ENCODE measurements around the gene BTK. TPM values are rescaled to one million over a fixed set of nuclear protein-coding genes. Genes with fewer than 3 reads are reported as not detected.

Gene BTK
- total and polyA plus RNA-seq, 9 of the 15 experiments (the other 6 are each of a cell fraction or from before 2014, with no cell fraction given) = 14.9 to 93.4 (median 65.2) TPM

GRCh38 chrX:101348452-101349192 is 37.4 kb downstream of the BTK start, which contains the start of gene TIMM8A (continued):
- TF ChIP-seq ARID4B (CRISPR knock-in tag; IDR thresholded peaks at IDR 0.05) = peak; percentile 62
- peak; percentile 36; the same call in 1 of the 2 replicates for TF ChIP-seq VEZF1 (CRISPR knock-in tag; IDR thresholded peaks at IDR 0.05)
- TF ChIP-seq POLR2H (tag; IDR thresholded peaks at IDR 0.05; ENCODE audit: low read depth) = peak; percentile 72
- no peak for TF ChIP-seq HNRNPK (IDR thresholded peaks at IDR 0.05; ENCODE audit: low read depth, low read length, poor library complexity, severe bottlenecking)
- TF ChIP-seq ZNF444 (CRISPR knock-in tag; IDR thresholded peaks at IDR 0.05) = no peak
- peak in 1 of 3 experiments; percentile 44; a peak in 1 of 6 replicates for TF ChIP-seq ZBTB11 (CRISPR knock-in tag; IDR thresholded peaks at IDR 0.05)
- TF ChIP-seq GTF3C2 (IDR thresholded peaks at IDR 0.05; ENCODE audit: borderline replicate concordance, extremely low read depth, insufficient read length) = no peak
- TF ChIP-seq DEAF1 (CRISPR knock-in tag; IDR thresholded peaks at IDR 0.05) = no peak
- TF ChIP-seq USF1 (CRISPR knock-in tag; IDR thresholded peaks at IDR 0.05) = peak; percentile 89
